SU-DHL-6 (cell line): ENCODE data around the gene FAAP100.

Experiments
- H2AFZ ChIP-seq: fragments of 200-600 bp; sonication (generic); 2 replicates; pipeline ENCODE4 v1.6.1; 2014; ENCODE audit warnings: low read depth, mild to moderate bottlenecking, moderate library complexity, mixed read lengths, antibody characterized with exemption, low read length; ENCODE audit not compliant: severe bottlenecking
- H3F3A ChIP-seq: fragments of 200-600 bp; shearing (Covaris generic); 2 replicates; pipeline ENCODE4 v1.6.0; 2016; ENCODE audit warnings: antibody characterized with exemption, mild to moderate bottlenecking; ENCODE audit not compliant: insufficient read depth
- H3K27ac ChIP-seq: fragments of 200-600 bp; sonication (generic); 2 replicates; pipeline ENCODE4 v1.5.1; 2016; ENCODE audit warnings: low read depth, mild to moderate bottlenecking, low read length, moderate library complexity, mixed read lengths
- H3K27me3 ChIP-seq: fragments of 200-600 bp; sonication (generic), shearing (Covaris generic); 2 replicates; pipeline ENCODE4 v1.6.0; 2014; ENCODE audit warnings: mild to moderate bottlenecking, low read length
- H3K36me3 ChIP-seq: fragments of 200-600 bp; sonication (generic); 2 replicates; pipeline ENCODE4 v1.6.1; 2014; ENCODE audit warnings: mild to moderate bottlenecking, low read length, mixed read lengths
- H3K4me2 ChIP-seq: fragments of 300-600, 200-600 bp; shearing (Covaris generic), sonication (generic); 2 replicates; pipeline ENCODE4 v1.6.0; 2014; ENCODE audit warnings: low read length, low read depth, mild to moderate bottlenecking; ENCODE audit not compliant: poor library complexity, severe bottlenecking
- H3K4me3 ChIP-seq: fragments of 200-600 bp; sonication (generic); 2 replicates; pipeline ENCODE4 v1.5.1; 2014; ENCODE audit warnings: antibody characterized with exemption, low read length, mild to moderate bottlenecking, mixed read lengths; ENCODE audit not compliant: insufficient read depth, poor library complexity, severe bottlenecking
- H3K79me2 ChIP-seq: fragments of 200-600 bp; sonication (generic); 2 replicates; pipeline ENCODE4 v1.6.1; 2014; ENCODE audit warnings: mild to moderate bottlenecking, low read length, moderate library complexity; ENCODE audit not compliant: insufficient read depth
- H3K9ac ChIP-seq: fragments of 200-600 bp; sonication (generic); 2 replicates; pipeline ENCODE4 v1.7.0; 2014; ENCODE audit warnings: mild to moderate bottlenecking, low read length
- H3K9me2 ChIP-seq: fragments of 200-600 bp; sonication (generic); replicated peaks from 2 replicates; pipeline ENCODE4 v1.6.1; 2014; ENCODE audit warnings: low read length; ENCODE audit not compliant: insufficient read depth
- H3K9me3 ChIP-seq: fragments of 200-600 bp; sonication (generic); 2 replicates; pipeline ENCODE4 v1.6.1; 2014; ENCODE audit warnings: low read length, mixed read lengths; ENCODE audit not compliant: insufficient read depth
- H4K20me1 ChIP-seq: fragments of 200-600 bp; sonication (generic); 2 replicates; pipeline ENCODE4 v1.6.1; 2014; ENCODE audit warnings: low read depth, mild to moderate bottlenecking, antibody characterized with exemption, low read length, moderate library complexity, mixed read lengths
- EZH2phosphoT487 ChIP-seq: fragments of 200-600 bp; sonication (generic), shearing (Covaris generic); conservative IDR thresholded peaks from 2 replicates; pipeline ENCODE4 v1.6.1; 2018; ENCODE audit warnings: mild to moderate bottlenecking, antibody characterized with exemption, low read length, moderate library complexity, mixed read lengths
- TF ChIP-seq, protein P1 (sequence below): fragments of 200-600 bp; sonication (generic); IDR thresholded peaks from one replicate; pipeline ENCODE4 v1.5.1; 2017; ENCODE audit warnings: antibody characterized with exemption, mild to moderate bottlenecking, low read length, moderate library complexity; ENCODE audit not compliant: insufficient read depth, poor library complexity, severe bottlenecking

The FAAP100 gene

DNA sequence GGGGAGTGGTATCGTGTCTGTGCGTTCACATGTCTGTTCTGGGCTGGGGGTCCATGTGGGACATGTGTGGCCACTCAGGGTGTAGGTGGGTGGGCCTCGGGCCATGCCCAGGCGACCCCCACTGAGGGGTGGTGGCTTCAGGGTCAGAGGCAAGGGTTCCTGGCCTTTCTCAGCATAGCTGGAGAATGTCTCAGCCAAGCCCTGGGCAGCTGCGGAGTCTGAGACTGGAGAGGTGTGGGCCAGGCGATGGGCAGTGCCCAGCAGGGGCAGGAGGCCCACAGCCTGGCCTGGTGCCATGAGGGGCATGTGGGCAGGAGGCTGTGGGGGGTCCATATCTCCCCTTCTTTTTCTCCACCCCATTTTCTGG lies 22.7 kb downstream of the FAAP100 start:
- H3K36me3 ChIP-seq: no peaks in the 10 kb centered on the region
- H3F3A ChIP-seq: no peaks in the 10 kb centered on the region
- no peaks in the 10 kb centered on the region for H3K9me3 ChIP-seq
- H2AFZ ChIP-seq: no peak overlapping the region
- H3K4me3 ChIP-seq: no peak overlapping the region
- no peaks in the 10 kb centered on the region for H4K20me1 ChIP-seq
- H3K79me2 ChIP-seq: no peaks in the 10 kb centered on the region
- no peak overlapping the region for H3K4me2 ChIP-seq
- no peak overlapping the region for H3K27ac ChIP-seq
- TF ChIP-seq, protein P1, sequence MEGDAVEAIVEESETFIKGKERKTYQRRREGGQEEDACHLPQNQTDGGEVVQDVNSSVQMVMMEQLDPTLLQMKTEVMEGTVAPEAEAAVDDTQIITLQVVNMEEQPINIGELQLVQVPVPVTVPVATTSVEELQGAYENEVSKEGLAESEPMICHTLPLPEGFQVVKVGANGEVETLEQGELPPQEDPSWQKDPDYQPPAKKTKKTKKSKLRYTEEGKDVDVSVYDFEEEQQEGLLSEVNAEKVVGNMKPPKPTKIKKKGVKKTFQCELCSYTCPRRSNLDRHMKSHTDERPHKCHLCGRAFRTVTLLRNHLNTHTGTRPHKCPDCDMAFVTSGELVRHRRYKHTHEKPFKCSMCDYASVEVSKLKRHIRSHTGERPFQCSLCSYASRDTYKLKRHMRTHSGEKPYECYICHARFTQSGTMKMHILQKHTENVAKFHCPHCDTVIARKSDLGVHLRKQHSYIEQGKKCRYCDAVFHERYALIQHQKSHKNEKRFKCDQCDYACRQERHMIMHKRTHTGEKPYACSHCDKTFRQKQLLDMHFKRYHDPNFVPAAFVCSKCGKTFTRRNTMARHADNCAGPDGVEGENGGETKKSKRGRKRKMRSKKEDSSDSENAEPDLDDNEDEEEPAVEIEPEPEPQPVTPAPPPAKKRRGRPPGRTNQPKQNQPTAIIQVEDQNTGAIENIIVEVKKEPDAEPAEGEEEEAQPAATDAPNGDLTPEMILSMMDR: no peak
- no peak for TF ChIP-seq EZH2phosphoT487
- H3K9me2 ChIP-seq: no peaks in the 10 kb centered on the region
- no peak overlapping the region for H3K9ac ChIP-seq
- H3K27me3 ChIP-seq: no peaks in the 10 kb centered on the region

DNA sequence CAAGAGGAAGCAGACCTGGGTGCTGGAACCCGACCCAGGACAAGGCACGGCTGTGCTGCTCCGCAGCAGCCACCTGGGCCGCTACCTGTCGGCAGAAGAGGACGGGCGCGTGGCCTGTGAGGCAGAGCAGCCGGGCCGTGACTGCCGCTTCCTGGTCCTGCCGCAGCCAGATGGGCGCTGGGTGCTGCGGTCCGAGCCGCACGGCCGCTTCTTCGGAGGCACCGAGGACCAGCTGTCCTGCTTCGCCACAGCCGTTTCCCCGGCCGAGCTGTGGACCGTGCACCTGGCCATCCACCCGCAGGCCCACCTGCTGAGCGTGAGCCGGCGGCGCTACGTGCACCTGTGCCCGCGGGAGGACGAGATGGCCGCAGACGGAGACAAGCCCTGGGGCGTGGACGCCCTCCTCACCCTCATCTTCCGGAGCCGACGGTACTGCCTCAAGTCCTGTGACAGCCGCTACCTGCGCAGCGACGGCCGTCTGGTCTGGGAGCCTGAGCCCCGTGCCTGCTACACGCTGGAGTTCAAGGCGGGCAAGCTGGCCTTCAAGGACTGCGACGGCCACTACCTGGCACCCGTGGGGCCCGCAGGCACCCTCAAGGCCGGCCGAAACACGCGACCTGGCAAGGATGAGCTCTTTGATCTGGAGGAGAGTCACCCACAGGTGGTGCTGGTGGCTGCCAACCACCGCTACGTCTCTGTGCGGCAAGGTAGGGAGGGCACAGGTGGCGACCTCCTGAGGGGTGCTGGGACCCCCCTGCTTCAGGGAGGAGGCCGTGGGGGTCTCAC lies 23.3 kb downstream of the FAAP100 start:
- H3F3A ChIP-seq: no peaks in the 10 kb centered on the region
- H3K36me3 ChIP-seq: no peaks in the 10 kb centered on the region
- H4K20me1 ChIP-seq: no peaks in the 10 kb centered on the region
- no peaks in the 10 kb centered on the region for H3K27me3 ChIP-seq
- no peak overlapping the region for H3K9ac ChIP-seq
- no peak overlapping the region for H3K4me3 ChIP-seq
- no peak overlapping the region for H3K27ac ChIP-seq
- H3K79me2 ChIP-seq: no peaks in the 10 kb centered on the region
- H3K4me2 ChIP-seq: no peak overlapping the region
- no peaks in the 10 kb centered on the region for H3K9me3 ChIP-seq
- H2AFZ ChIP-seq: no peak overlapping the region
- no peaks in the 10 kb centered on the region for H3K9me2 ChIP-seq
- TF ChIP-seq, protein P1: no peak
- no peak for TF ChIP-seq EZH2phosphoT487

DNA sequence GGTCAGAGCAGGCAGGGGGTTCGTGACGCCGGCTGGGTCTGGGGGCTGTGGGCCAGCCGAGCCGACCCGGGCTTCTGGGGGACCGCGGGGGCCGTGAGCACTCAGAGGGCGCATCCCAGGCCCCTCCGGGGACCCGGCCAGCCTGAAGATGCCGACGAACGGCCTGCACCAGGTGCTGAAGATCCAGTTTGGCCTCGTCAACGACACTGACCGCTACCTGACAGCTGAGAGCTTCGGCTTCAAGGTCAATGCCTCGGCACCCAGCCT lies 23.8 kb downstream of the FAAP100 start:
- H3K9ac ChIP-seq: no peak overlapping the region
- no peaks in the 10 kb centered on the region for H3F3A ChIP-seq
- no peaks in the 10 kb centered on the region for H3K27me3 ChIP-seq
- no peak overlapping the region for H3K4me2 ChIP-seq
- no peak overlapping the region for H2AFZ ChIP-seq
- no peak overlapping the region for H3K4me3 ChIP-seq
- H4K20me1 ChIP-seq: no peaks in the 10 kb centered on the region
- no peaks in the 10 kb centered on the region for H3K9me2 ChIP-seq
- H3K79me2 ChIP-seq: no peaks in the 10 kb centered on the region
- no peak overlapping the region for H3K27ac ChIP-seq
- TF ChIP-seq, protein P1: no peak
- no peak for TF ChIP-seq EZH2phosphoT487
- no peaks in the 10 kb centered on the region for H3K9me3 ChIP-seq
- H3K36me3 ChIP-seq: no peaks in the 10 kb centered on the region
